Measurements from ENCODE around the gene CUEDC1. TPM values are rescaled to one million over a fixed set of nuclear protein-coding genes. Genes with fewer than 3 reads are reported as not detected.

Gene CUEDC1
- total and polyA plus RNA-seq, 2 of the 13 experiments (the other 11 are each of a cell fraction or from before 2014, with no cell fraction given) = 7.4 to 12.9 TPM

GRCh38 chr17:57995076-57995956 lies 40.1 kb upstream of the CUEDC1 start (continued):
- no peak for TF ChIP-seq MTA3 (CRISPR knock-in tag; IDR thresholded peaks at IDR 0.05)
- TF ChIP-seq, protein P1, sequence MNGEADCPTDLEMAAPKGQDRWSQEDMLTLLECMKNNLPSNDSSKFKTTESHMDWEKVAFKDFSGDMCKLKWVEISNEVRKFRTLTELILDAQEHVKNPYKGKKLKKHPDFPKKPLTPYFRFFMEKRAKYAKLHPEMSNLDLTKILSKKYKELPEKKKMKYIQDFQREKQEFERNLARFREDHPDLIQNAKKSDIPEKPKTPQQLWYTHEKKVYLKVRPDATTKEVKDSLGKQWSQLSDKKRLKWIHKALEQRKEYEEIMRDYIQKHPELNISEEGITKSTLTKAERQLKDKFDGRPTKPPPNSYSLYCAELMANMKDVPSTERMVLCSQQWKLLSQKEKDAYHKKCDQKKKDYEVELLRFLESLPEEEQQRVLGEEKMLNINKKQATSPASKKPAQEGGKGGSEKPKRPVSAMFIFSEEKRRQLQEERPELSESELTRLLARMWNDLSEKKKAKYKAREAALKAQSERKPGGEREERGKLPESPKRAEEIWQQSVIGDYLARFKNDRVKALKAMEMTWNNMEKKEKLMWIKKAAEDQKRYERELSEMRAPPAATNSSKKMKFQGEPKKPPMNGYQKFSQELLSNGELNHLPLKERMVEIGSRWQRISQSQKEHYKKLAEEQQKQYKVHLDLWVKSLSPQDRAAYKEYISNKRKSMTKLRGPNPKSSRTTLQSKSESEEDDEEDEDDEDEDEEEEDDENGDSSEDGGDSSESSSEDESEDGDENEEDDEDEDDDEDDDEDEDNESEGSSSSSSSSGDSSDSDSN (CRISPR knock-in tag; IDR thresholded peaks at IDR 0.05) = 0 out of 2 replicates have a peak, but pooled peaks have one; percentile 25
- TF ChIP-seq, protein P2, sequence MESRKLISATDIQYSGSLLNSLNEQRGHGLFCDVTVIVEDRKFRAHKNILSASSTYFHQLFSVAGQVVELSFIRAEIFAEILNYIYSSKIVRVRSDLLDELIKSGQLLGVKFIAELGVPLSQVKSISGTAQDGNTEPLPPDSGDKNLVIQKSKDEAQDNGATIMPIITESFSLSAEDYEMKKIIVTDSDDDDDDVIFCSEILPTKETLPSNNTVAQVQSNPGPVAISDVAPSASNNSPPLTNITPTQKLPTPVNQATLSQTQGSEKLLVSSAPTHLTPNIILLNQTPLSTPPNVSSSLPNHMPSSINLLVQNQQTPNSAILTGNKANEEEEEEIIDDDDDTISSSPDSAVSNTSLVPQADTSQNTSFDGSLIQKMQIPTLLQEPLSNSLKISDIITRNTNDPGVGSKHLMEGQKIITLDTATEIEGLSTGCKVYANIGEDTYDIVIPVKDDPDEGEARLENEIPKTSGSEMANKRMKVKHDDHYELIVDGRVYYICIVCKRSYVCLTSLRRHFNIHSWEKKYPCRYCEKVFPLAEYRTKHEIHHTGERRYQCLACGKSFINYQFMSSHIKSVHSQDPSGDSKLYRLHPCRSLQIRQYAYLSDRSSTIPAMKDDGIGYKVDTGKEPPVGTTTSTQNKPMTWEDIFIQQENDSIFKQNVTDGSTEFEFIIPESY (CRISPR knock-in tag; IDR thresholded peaks at IDR 0.05) = peak; percentile 34; the same call in 1 of the 2 replicates
- no peak for TF ChIP-seq ZBTB40 (IDR thresholded peaks at IDR 0.05)
- no peak for TF ChIP-seq ZBTB40 (CRISPR knock-in tag; IDR thresholded peaks at IDR 0.05)
- TF ChIP-seq ZNF136 (CRISPR knock-in tag; IDR thresholded peaks at IDR 0.05; ENCODE audit: low read depth) = no peak
- TF ChIP-seq ZNF720 (CRISPR knock-in tag; IDR thresholded peaks at IDR 0.05) = no peak
- TF ChIP-seq CREB1 (IDR thresholded peaks at IDR 0.05) = no peak
- TF ChIP-seq CREB1 (CRISPR knock-in tag; IDR thresholded peaks at IDR 0.05) = no peak
- TF ChIP-seq NFYC (CRISPR knock-in tag; IDR thresholded peaks at IDR 0.05) = no peak
- TF ChIP-seq RNF219 (CRISPR knock-in tag; IDR thresholded peaks at IDR 0.05) = no peak
- TF ChIP-seq ZKSCAN5 (CRISPR knock-in tag; IDR thresholded peaks at IDR 0.05) = no peak
- peak; percentile 62; the same call in 1 of the 2 replicates for TF ChIP-seq REPIN1 (CRISPR knock-in tag; IDR thresholded peaks at IDR 0.05; ENCODE audit: borderline replicate concordance, low read depth)

Data from HepG2 (cell line).